Lower leg skin (tissue), 3 donors: ENCODE results near the gene ARHGEF4.

Experiments used
- POLR2A ChIP-seq, 2 donors: fragments of 450-650 bp; IDR thresholded peaks; one replicate each; pipeline ENCODE4 v1.6.1; 2016 to 2017; ENCODE audit warnings: antibody characterized with exemption in 2 of 2, mild to moderate bottlenecking in 1 of 2, moderate library complexity in 1 of 2
- TF ChIP-seq, protein P1 (sequence below), 3 donors: fragments of 450-650 bp; IDR thresholded peaks; one replicate each; pipeline ENCODE4 v1.5.1; 2016; ENCODE audit warnings: antibody characterized with exemption in 3 of 3, mild to moderate bottlenecking in 3 of 3, moderate library complexity in 2 of 3

DNA sequence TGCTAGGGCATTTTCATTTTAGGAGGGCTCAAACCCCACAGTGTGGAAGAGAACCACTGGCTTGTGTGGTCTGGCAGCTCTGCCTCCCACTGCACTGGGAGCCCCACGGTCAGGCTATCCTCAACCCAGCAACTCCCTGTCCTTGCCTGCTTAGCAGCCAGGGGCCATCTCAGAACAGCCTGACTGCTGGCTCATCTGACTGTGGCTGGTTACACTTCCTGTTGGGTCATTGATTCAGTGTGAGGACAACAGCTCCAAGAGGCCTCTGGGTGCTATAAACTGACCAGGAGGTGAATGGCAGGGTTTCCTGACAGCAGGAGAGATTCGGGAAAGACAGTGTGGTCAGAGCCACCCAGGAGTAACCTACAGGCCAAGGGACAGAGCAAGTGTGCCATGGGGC, 41.3 kb upstream of the ARHGEF4 start:
- no peak for TF ChIP-seq POLR2A (IDR thresholded peaks at IDR 0.05)
- TF ChIP-seq, protein P1, sequence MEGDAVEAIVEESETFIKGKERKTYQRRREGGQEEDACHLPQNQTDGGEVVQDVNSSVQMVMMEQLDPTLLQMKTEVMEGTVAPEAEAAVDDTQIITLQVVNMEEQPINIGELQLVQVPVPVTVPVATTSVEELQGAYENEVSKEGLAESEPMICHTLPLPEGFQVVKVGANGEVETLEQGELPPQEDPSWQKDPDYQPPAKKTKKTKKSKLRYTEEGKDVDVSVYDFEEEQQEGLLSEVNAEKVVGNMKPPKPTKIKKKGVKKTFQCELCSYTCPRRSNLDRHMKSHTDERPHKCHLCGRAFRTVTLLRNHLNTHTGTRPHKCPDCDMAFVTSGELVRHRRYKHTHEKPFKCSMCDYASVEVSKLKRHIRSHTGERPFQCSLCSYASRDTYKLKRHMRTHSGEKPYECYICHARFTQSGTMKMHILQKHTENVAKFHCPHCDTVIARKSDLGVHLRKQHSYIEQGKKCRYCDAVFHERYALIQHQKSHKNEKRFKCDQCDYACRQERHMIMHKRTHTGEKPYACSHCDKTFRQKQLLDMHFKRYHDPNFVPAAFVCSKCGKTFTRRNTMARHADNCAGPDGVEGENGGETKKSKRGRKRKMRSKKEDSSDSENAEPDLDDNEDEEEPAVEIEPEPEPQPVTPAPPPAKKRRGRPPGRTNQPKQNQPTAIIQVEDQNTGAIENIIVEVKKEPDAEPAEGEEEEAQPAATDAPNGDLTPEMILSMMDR (IDR thresholded peaks at IDR 0.05) = no peak
